HEK293 (cell line): ENCODE measurements around the gene SLC25A13.

Experiments used
- HOXA7 ChIP-seq: sonication (generic); formaldehyde crosslinking; IDR thresholded peaks from 2 replicates; pipeline ENCODE4 v1.8.1; 2022; ENCODE audit warnings: missing genetic modification reagents, borderline replicate concordance
- ZNF132 ChIP-seq: fragments of 450-650 bp; formaldehyde crosslinking; IDR thresholded peaks from 2 replicates; pipeline ENCODE4 v1.5.1; 2017; ENCODE audit warnings: missing biosample characterization, missing genetic modification characterization, borderline replicate concordance
- ZNF302 ChIP-seq: fragments of 450-650 bp; formaldehyde crosslinking; IDR thresholded peaks from 2 replicates; pipeline ENCODE4 v1.5.1; 2016; ENCODE audit warnings: missing biosample characterization, missing genetic modification characterization, low read depth
- TF ChIP-seq, protein P1 (sequence below): fragments of 450-650 bp; formaldehyde crosslinking; IDR thresholded peaks from 2 replicates; pipeline ENCODE4 v1.5.1; 2016; ENCODE audit warnings: missing biosample characterization, missing genetic modification characterization
- TF ChIP-seq, protein P2 (sequence below): fragments of 450-650 bp; formaldehyde crosslinking; IDR thresholded peaks from 2 replicates; pipeline ENCODE4 v1.5.1; 2016; ENCODE audit warnings: missing biosample characterization, missing genetic modification characterization

DNA sequence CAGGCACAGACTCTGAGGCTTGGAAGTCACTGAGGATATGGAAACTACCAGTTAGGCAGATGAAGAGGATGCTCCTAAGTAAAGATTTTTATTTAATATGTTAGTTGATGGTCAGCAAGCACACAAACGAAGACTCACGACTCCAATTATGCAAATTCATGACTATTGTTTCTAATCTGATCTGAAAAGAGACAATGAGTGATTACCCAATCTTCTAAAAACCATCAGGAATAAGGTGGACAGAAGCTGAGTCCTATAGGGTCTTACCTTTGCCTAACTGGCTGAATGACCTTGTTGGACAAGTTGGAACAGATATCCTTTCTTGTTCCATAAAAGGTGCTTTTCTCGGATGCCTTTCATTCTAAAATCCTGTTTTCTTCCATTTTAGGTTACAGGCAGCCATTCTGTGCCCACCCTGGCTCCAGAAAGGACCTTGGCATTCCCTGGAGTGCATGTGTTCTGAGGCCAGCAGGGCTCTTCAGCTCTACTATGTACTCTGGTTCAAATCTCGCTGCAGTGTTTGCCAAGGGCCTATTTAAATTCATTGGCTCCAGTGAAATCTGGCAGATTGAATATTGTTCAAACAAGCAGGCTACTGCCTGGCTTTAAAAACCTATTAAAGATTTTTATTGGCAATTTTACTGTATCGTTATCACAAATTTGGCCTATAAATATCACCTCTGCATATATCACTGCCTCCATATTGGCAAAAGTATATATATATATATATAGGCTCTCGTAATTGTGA lies 77.5 kb downstream of the SLC25A13 start:
- TF ChIP-seq, protein P1, sequence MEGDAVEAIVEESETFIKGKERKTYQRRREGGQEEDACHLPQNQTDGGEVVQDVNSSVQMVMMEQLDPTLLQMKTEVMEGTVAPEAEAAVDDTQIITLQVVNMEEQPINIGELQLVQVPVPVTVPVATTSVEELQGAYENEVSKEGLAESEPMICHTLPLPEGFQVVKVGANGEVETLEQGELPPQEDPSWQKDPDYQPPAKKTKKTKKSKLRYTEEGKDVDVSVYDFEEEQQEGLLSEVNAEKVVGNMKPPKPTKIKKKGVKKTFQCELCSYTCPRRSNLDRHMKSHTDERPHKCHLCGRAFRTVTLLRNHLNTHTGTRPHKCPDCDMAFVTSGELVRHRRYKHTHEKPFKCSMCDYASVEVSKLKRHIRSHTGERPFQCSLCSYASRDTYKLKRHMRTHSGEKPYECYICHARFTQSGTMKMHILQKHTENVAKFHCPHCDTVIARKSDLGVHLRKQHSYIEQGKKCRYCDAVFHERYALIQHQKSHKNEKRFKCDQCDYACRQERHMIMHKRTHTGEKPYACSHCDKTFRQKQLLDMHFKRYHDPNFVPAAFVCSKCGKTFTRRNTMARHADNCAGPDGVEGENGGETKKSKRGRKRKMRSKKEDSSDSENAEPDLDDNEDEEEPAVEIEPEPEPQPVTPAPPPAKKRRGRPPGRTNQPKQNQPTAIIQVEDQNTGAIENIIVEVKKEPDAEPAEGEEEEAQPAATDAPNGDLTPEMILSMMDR (tag by site-specific recombination), result no peak
- TF ChIP-seq ZNF302 (tag by site-specific recombination), result no peak
- no peak for TF ChIP-seq HOXA7 (CRISPR knock-in tag)
- TF ChIP-seq ZNF132 (tag by site-specific recombination), result no peak
- TF ChIP-seq, protein P2, sequence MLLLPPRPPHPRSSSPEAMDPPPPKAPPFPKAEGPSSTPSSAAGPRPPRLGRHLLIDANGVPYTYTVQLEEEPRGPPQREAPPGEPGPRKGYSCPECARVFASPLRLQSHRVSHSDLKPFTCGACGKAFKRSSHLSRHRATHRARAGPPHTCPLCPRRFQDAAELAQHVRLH (tag by site-specific recombination), result no peak
